CD4-positive, alpha-beta T cell treated with Interleukin-15 for 1 hour (primary cell): ENCODE results near the gene AHCYL2.
A peak's percentile ranks its signal among the peaks of the same experiment; 100 is the strongest.
"Not testable (repeated sequence)": the region's sequence is repeated elsewhere in the genome, so short reads cannot be mapped to it uniquely, and the experiment has no call there.

ENCODE experiments used
- DNase-seq: peaks from one replicate; pipeline ENCODE4 v3.0.0-alpha.2; 2020

Gene AHCYL2

DNA sequence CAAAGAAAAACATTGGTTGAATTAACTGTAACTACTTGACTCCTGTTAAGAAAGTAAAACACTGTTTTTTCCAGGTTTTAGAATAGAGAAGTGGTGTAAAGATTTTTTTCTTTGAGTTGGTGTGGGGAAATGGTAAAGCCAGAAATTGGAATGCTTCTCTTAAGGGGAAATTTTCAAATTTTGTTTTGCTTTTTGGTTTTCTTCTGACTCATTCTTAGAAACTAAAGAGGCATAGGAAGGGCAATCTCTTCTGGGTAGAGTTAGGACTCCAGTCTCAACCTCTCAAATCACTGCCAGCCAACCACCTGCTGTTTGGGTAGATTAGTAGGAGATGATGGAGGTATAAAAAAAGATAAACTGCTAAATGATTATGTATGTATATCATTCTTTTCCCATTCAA is 161.7 kb downstream of the AHCYL2 start:
- no peak for DNase-seq

DNA sequence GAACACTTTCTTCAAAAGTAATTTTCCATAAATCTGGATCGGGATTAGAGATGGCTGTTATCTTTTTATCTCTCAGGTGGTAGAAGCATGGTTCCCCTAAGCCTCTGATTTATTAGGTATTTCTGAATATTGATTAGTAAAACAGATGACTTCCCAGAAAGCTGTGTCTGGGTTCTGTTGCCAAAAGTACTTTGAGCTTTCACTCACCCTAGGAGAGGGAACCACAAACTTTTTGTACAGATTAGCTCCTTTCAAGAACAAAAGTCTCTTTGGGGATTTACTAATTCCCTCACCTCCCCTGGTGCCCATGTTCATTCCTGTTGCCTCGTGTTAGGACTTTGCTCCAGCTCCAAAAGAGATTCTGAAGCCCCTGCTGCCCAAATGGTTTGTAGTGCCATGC is 162.7 kb downstream of the AHCYL2 start:
- DNase-seq, result no peak

DNA sequence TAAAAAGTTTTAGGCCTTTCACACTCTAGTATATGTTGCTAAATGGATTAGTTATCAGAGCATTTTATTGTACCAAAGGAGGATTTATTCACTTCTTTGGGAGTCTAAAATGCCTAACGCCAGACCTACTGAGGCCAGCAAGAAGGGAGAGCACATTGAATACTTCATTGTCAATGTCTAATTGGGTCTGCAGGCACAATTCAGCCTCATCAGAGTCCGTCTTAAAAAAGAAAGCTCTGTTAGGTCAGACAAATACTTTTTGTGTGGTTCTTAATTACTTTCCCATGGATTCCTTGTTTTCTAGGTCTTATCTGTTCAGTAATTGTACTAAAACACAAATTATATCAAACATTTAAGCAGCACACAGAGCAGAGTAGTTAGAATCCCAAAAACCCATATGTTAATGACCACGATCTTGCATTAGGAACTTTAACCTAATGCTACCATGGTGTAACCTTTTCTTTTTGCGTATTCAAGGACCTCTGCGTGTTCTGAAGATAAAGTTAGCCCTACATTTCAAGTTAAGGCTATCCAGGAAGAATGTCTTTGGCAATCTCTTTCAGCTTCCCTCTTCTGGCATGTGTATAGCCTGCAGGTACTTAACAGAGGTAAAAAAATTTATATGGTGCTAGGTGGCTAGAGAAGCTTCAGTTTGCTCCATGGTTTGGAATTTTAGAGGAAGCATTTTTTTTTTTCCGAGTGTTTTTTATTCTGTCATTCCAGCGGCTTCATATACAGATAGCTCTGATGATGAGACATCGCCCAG is 163.7 kb downstream of the AHCYL2 start:
- no peak for DNase-seq

DNA sequence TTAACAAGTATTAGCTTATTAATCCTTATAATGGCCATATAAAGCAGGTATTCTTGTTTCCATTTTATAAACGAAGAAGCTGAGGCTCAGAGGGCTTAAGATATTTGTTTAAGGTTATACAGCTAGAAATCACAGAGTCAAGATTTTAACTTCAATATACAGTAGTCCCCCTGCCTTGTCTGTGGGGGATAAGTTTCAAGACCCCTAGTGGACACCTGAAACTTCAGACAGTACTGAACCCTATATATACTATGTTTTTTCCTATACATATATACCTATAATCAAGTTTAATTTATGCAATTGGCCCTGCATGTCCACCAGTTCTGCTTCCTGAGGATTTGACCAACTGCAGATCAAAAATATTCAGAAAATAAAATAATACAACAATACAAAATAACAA is 165.0 kb downstream of the AHCYL2 start:
- no peak for DNase-seq

DNA sequence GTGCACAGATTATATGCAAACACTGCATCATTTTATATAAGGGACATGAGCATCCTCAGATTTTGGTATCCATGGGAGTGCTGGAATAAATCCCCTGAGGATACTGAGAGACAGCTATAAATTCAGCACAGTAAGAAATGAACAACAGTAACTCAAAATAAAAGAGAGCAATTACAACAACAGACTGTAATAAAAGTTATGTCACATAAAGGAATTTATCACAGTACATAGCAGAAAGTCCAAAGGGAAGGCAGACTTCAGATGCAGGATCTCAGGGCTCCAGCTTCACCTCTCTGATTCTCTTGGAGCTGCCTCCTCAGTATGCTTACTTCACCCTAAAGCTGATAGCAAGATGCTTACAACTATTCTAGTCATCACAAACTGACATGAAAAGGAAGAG is 165.5 kb downstream of the AHCYL2 start:
- no peak for DNase-seq

DNA sequence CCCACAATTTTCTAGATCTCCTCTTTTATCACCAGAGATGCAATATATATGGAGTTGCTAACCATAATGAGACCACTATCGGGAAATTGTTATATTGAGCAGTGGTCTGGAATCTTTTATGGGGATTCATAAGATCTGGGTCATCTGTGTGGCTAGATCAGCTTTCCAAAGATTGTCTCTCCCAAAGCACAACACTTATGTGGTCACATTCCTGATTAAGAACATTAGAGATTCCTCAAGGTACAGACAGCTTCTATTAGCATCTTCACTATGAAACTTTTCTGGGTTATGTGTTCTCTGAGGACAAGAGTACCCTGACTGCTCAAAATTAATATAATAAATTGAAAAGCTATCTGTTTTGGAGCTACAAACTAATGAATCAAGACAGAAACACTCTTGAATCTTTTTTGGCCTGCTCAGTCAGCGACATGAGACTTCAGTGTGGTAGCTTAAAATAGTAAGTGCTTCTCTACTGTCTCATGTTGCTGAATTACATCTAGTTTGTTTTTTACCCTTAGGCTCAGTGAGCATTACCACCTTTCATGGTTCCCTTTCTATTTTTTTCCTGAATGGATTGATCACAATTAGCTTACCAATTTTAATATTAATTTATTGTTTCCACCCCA is 166.8 kb downstream of the AHCYL2 start:
- no peak for DNase-seq

DNA sequence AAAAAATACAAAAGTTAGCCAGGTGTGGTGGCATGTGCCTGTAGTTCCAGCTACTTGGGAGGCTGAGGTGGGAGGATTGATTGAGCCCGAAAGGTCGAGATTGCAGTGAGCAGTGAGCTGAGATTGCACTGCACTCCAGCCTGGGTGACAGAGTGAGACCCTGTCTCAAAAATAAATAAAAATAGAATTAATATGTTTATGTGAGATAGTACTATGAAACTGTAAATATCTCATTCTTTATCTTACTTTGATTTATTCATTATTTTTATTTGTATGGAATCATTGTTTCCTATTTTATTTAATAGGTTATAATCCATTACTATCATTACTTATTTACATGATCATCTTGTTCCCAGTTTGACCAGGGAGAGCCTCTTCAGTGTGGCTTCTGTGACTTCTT is 168.4 kb downstream of the AHCYL2 start:
- no peak for DNase-seq

DNA sequence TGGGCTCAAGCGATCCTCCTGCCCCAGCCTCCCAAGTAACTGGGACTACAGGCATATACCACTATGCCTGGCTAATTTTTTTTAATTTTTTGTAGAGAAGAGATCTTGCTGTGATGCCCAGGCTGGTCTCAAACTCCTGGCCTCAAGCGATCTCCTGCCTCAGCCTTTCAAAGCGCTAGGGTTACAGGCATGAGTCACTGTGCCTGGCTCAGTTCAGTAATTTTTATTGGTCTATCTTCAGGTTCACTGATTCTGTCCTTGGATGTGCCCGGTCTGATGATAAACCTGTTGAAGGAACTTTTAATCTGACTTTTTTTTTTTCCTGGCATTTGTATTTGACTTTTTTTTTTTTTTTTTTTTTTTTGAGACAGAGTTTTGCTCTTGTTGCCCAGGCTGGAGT is 169.3 kb downstream of the AHCYL2 start:
- no peak for DNase-seq

DNA sequence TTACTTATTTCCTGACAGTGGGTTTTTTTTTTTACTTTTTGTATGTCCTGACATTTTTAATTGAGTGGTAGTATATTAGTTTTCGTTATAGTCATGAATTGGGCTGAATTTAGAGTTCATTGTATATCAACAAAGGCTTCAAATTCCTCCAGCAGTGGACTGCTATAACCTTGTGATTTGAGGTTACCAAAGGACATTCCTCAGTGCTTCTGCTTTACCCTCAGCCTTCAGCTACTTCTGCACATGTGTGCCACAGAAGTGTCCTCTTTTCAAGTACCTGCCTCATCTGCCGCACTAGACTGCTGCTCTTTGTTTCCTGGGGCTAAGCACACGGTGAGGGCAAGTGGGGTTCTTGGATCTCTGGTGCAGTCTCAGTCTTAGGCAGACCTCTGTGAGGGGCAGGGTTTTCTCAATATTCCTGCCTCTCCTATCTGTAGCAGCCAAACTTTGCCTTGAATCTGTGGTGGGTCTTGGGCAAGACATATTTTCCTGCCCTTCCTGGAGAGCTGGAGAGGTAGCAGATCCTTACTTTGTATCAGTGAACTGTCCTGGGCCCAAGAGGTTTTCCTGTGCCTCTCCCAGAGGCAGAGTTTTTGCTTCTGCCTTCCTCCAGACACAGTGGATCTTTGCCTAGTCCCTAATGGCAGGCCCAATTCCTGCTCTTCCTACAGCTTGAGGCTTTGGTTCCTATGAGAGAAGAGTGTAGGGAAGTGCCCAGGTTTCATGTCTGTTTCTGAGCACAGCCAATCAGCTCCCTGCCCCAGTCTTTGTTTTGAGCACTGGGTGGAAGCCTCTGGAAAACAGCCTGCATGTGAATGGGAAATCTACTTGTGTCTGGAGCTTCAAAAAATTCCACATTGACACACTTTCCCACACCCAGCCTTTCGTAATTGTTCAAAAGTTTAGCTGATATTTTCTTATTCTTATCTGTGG is 170.4 kb downstream of the AHCYL2 start:
- DNase-seq, result no peak

DNA sequence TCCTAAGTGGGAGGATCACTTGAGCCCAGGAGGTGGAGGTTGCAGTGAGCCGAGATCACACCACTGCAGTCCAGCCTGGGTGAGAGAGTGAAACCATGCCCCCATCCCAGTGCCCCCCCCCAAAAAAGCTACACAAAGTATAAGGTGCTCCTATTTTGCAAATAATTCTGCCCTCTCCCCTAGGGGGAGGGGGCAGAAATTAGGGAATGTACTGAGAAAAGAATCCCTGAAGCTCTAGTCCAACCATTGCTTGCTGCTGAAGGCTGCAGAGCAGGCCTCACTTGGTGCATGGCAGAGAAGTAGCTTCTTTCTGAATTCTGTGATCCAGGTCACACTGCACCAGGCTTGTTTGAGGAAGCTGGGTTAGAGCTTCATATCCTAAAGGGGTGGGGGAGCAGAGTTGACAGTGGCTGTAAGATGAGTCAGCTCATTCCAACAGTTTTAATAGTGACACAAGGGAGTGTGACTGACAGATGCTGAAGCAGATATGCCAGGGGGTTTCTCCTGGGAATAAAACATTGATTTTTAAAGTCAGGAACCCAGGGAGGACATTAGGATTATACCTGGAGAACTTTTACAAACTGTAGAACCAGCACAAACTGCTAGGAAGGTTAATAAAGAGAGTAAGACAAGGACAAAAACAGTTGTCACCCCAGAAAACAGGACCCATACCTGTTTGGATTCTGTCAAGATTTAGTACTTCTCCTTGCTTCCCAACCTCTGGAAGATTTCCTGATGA is 176.6 kb downstream of the AHCYL2 start:
- peak; percentile 20 for DNase-seq

DNA sequence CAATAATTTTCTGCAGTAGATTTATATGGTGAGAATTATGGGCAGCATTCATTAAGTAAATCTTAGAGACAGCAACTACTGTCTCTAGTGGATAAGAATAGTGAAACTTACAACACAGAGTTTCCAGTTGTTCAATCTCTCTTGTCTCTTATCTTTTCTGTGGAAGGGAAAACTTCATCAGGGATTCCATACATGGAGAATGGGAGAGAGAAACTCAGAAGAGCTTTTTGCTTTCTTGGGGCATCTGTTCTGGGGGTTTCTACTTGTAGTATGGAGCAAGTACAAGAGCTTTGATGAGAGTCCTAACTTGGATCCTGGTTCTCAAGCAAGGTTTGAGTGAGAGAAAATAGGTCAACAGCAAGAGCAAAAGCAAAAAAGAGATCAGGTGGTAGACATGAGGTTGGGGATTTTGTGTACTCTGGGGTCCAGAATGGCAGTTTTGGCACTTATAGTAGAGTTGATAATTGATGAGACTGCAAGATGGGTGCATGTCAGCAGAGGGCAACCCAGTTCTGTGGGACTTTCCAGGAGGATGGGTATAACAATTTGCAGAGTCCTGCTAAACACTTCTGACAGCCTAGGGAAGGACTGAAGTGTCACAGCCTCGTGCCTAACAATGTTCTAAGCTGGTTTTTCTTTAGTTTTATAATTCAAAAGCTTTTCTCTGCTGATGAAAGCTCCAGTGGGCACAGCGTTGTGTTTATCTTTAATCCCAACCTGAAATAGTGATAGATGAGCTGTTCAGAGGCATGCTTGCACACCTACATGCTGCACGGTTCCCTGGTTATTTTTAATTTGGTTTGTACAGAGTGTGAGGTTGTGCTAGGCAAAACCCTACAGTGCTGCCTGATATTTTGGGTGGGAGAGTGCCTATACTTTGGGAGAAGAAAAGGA is 177.4 kb downstream of the AHCYL2 start:
- no peak for DNase-seq

DNA sequence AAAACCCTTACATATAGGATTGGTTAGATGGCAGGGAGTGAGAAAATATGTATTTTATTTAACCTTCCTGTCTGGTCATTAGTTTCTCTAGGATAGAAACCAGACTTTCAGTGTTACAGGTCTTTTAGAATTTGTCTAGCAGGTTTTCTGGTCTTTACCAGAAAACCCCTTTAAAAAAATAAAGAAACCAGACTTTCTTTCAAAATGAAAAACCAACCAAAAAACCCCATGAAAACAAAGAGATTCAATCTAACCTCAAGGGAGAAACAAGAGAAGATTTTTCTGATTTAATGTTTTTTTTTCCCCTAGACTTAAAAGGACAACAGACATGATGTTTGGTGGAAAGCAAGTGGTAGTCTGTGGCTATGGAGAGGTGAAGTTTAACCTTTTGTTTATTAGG is 180.7 kb downstream of the AHCYL2 start:
- no peak for DNase-seq

DNA sequence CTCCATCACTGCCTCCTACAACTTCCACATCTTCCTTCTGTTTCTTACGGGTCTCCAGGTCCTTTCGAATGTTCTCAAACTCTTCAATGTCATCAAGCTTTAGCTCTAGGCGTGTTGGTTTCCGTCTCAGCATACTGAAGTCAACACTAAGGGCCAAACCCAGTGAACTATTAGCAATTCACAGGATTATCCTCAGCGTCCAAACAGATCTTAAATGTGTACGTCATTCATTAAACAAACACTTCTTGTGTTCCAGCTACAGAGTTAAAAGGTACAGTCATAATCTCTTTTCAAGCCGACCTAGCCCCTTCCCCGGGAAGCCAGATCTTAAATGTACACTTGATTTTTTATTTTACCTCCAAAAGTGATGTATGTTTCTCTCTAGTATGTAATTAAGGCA is 185.4 kb downstream of the AHCYL2 start:
- DNase-seq, result not testable (repeated sequence)

DNA sequence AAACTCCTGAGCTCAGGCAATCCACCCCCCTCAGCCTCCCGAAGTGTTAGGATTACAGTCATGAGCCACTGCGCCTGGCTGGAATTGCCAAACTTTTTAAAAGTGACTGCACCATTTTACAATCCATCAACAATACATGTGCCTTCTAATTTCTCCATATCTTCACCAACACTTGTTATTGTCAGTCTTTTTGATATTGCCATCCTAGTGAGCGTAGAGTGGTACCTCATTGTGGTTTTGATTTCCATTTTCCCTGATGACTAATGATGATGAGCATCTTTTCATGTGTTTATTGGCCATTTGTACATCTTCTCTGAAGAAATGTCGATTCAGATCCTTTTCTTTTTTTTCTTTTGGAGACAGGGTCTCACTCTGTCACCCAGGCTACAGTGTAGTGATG is 187.7 kb downstream of the AHCYL2 start:
- DNase-seq, result no peak

DNA sequence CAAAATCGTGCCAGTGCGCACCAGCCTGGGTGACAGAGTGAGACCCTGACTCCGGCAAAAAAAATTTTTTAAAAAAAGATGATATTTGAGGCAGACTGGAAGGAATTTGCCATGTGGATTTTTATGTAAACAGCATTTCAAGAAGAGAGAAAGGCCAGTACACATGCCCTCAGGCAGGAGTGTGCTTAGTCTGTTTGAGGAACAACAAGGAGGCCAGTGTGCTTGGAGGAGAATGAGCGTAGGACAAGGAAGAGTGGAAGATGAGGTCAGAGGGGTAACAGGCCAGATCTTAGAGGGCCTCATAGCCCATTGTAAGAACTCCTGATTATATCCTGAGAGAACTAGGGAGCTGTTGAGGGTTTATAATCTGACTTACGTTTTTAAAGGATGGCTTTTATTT is 192.2 kb downstream of the AHCYL2 start:
- no peak for DNase-seq

DNA sequence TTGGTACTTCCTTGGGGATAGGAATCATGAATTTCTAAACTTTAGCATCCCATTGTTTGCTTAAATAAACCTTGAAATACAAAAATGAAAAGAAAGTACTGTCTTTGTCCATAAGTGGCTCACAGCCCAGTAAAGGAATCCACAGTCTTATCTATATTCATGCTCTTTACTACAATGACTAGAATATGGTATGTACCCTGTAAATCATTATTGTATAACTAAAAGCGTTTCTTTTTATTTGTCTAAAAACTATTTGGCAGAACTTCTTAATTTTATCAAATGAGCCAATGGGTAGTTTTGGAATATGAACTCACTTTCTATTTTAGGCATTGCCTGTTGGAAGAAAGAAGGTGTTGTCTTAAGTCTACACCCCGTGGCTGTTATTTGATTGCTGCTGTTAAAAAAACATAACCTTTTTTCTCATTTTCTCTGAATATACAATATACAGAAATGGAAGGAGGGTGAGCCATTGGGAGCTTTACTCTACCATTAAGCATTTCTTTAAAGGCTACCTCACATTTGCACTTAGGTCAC is 197.0 kb downstream of the AHCYL2 start:
- no peak for DNase-seq

DNA sequence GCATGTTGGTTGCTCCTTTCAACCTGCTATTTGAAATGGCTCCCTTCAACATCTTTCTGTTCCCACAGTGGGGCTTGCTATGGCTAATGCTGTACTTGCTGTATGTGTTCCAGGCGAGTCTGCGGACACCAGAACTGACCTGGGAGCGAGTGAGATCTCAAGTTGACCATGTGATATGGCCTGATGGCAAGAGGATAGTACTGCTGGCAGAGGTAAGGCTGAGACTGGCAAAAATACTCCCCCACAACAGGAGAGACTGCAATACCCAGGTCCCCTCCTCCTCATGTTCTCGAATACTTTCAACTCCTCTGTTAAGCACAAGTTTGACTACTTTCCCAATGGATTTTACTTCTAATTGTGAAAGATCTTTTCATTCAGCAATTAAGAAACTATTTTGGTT is 197.9 kb downstream of the AHCYL2 start:
- DNase-seq, result no peak

DNA sequence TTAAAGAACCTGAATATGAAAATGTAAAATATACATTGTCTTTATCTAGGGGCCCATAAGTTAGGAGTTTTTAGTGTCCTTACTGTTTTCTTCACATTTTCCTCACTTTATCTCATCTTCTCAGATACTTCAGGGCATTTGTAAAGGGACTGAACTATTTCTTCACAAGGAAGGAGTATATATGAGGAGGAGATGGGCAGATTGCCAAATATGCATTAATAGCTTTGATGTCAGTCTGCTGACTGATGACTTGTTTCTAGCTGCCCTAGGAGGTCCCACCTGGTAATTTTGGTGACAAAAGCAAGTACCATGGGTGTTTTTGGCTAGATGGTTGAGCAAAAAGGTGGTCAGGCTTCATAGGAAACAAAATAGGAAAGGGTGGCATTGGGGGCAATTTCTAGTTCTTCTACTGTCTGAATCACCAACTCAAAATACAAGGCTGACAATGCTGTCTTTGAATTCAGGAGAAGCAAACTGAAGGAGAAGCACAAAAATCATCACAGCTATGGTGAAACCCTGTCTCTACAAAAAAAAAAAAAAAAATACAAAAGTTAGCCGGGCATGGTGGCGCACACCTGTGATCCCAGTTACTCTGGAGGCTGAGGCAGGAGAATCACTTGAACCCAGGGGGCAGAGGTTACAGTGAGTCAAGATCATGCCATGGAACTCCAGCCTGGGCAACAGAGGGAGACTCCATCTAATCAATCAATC is 199.0 kb downstream of the AHCYL2 start:
- DNase-seq, result no peak

DNA sequence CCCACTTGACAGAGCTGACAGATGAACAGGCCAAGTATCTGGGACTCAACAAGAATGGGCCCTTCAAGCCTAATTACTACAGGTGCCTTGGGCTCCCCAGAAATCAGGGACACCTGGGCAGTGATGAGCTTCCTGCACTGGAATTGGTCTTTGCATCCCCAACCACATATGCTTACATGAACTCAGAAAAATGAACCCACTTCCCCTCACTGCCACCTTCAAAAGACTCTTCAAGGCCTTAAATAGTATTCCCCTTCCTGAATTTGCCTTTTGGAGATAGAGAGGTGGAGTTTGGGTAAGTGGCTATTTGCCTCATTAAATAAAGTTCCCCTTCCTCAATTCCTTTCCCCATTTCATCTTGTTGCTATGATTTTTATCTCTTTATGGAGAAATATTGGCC is 201.7 kb downstream of the AHCYL2 start:
- DNase-seq, result no peak

DNA sequence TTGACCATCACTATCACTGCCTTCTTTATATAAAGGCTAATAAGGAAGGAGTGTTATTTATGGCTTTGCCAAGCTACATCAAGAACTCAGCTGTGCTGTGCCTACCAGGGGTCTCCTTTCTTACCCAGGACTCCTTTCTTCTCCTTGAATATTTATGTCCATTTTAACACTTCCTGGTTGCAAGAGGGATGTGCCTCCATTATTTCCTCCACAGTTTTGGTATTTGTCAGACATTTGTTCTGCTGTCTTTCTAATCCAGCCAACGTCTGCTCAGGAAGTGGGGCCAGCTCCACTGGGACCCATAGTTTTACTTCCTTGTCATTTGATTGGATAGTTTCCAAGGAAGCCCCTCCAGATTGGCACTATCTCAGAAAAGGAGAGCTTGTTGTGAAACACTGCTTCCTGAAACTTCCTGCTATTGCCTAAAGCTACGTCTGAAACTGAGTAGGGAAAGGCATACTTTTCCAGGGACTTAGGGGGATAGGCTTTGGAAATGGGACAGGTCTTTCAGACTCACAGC is 202.8 kb downstream of the AHCYL2 start:
- no peak for DNase-seq
